ENCODE results near the gene LARP7. TPM values are rescaled to one million over a fixed set of nuclear protein-coding genes. Genes with fewer than 3 reads are reported as not detected.

LARP7 gene
- total RNA-seq, 1 experiment from 2014 or later = 39.5 TPM

GRCh38 chr4:112648263-112649054, 11.5 kb downstream of the LARP7 start:
- no peak overlapping the region for H3K4me2 ChIP-seq (ENCODE audit: low read length)
- no peak overlapping the region for H3K4me3 ChIP-seq (replicated peaks in 1 of 2; ENCODE audit: low read depth in 1 of 2, low read length in 2 of 2)
- DNase-seq (ENCODE audit: low read depth, low spot score) (no peak), ATAC-seq (no peak)
- intact Hi-C loops (cut with micrococcal nuclease) = no loop called here
- no peaks in the 10 kb centered on the region for H3K9me3 ChIP-seq (ENCODE audit: control insufficient read depth in 1 of 2, insufficient read depth in 1 of 2, low read depth in 1 of 2, low read length in 2 of 2)
- no peak overlapping the region for H3K27ac ChIP-seq (ENCODE audit: low read depth, low read length)
- peaks cover 17 to 59% of the 10 kb centered on the region in 2 experiments; a peak in 3 of 4 replicates for H3K36me3 ChIP-seq (ENCODE audit: control insufficient read depth in 1 of 2, insufficient read depth in 2 of 2, low read length in 2 of 2)
- POLR2A ChIA-PET = no interaction called here
- H2AFZ ChIP-seq (ENCODE audit: low read depth, low read length, poor library complexity, severe bottlenecking) = no peak overlapping the region
- H4K20me1 ChIP-seq (ENCODE audit: insufficient read depth) = no peaks in the 10 kb centered on the region
- BruUV-seq (replicated peaks) = no TSS peak
- CTCF ChIA-PET = no interaction called here
- TF ChIP-seq POLR2A (IDR thresholded peaks at IDR 0.05; ENCODE audit: borderline replicate concordance, extremely low read depth, insufficient read depth, insufficient read length) = no peak
- no peak for TF ChIP-seq FOSL1 (IDR thresholded peaks at IDR 0.05; ENCODE audit: low read depth)
- TF ChIP-seq EGR1 (IDR thresholded peaks at IDR 0.05; ENCODE audit: low read depth) = no peak
- no peak for TF ChIP-seq ELF1 (IDR thresholded peaks at IDR 0.05; ENCODE audit: borderline replicate concordance, low read depth)
- no peak for TF ChIP-seq CEBPB (IDR thresholded peaks at IDR 0.05; ENCODE audit: low read depth)
- H3K9ac ChIP-seq (ENCODE audit: low read length) = no peak overlapping the region
- H3K9me2 ChIP-seq (ENCODE audit: insufficient read depth) = no peaks in the 10 kb centered on the region
- H3K4me1 ChIP-seq (ENCODE audit: control insufficient read depth in 1 of 2, insufficient read depth in 2 of 2, low read length in 2 of 2) = no peaks in the 10 kb centered on the region
- peaks cover 4% of the 10 kb centered on the region; the same call in 1 of the 2 replicates for H3K79me2 ChIP-seq (ENCODE audit: insufficient read depth, low read length)
- no peaks in the 10 kb centered on the region for H3K27me3 ChIP-seq (ENCODE audit: insufficient read depth, low read length)
- RAD21 ChIA-PET (ENCODE audit: low non-redundant PET in 1 of 2, low total read pairs in 2 of 2, uncharacterized antibody in 2 of 2, unreplicated experiment in 2 of 2) = no interaction called here

DNA sequence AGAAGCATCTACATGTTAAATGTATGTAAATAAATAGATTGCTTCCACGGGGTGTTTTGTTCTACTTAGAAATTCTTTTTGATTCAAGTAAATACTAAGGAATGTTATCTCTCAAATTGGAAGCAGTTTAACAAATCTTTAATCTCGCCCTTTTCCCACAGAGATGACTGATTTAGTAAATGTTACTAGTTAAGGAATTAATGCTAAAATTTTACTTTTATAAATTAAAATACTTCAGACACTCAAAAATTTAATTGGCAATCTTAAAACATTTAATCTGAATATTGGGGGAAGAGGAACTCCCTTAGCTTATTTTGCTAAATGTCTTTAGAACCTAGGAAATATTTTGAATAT, 12.1 kb downstream of the LARP7 start:
- Histone ChIP-seq H3K27ac (ENCODE audit: low read depth, low read length) (no peak overlapping the region), H3K79me2 (ENCODE audit: insufficient read depth, low read length) (no peaks in the 10 kb centered on the region; the same call in 1 of the 2 replicates), H3K9me2 (ENCODE audit: insufficient read depth) (no peaks in the 10 kb centered on the region), H3K4me2 (ENCODE audit: low read length) (no peak overlapping the region), H3K27me3 (ENCODE audit: insufficient read depth, low read length) (no peaks in the 10 kb centered on the region), H2AFZ (ENCODE audit: low read depth, low read length, poor library complexity, severe bottlenecking) (no peak overlapping the region), H4K20me1 (ENCODE audit: insufficient read depth) (no peaks in the 10 kb centered on the region), H3K4me1 (ENCODE audit: control insufficient read depth in 1 of 2, insufficient read depth in 2 of 2, low read length in 2 of 2) (no peaks in the 10 kb centered on the region), H3K36me3 (ENCODE audit: control insufficient read depth in 1 of 2, insufficient read depth in 2 of 2, low read length in 2 of 2) (peaks cover 22 to 62% of the 10 kb centered on the region in 2 experiments; a peak in 3 of 4 replicates), H3K4me3 (replicated peaks in 1 of 2; ENCODE audit: low read depth in 1 of 2, low read length in 2 of 2) (no peak overlapping the region), H3K9ac (ENCODE audit: low read length) (no peak overlapping the region), H3K9me3 (ENCODE audit: control insufficient read depth in 1 of 2, insufficient read depth in 1 of 2, low read depth in 1 of 2, low read length in 2 of 2) (no peaks in the 10 kb centered on the region)
- DNase-seq (ENCODE audit: low read depth, low spot score) (no peak), ATAC-seq (no peak)
- intact Hi-C loops (cut with micrococcal nuclease) = no loop called here
- POLR2A ChIA-PET = no interaction called here
- no peak for TF ChIP-seq CTCF (IDR thresholded peaks at IDR 0.05 in 2 of 3, conservative IDR thresholded peaks at IDR 0.05 in 1 of 3; ENCODE audit: borderline replicate concordance in 1 of 3, insufficient read depth in 1 of 3, low read depth in 2 of 3, low read length in 2 of 3)
- TF ChIP-seq JUND (IDR thresholded peaks at IDR 0.05) = no peak
- no peak for TF ChIP-seq RAD21 (IDR thresholded peaks at IDR 0.05; ENCODE audit: low read depth)
- BruUV-seq (replicated peaks) = no TSS peak
- CTCF ChIA-PET = no interaction called here
- RAD21 ChIA-PET (ENCODE audit: low non-redundant PET in 1 of 2, low total read pairs in 2 of 2, uncharacterized antibody in 2 of 2, unreplicated experiment in 2 of 2) = no interaction called here
